NB4 (cell line): ENCODE data around the gene PTPN23.

Source experiments
- DNase-seq: peaks from one replicate; pipeline ENCODE4 v3.0.0; 2010; ENCODE audit warnings: low read depth
- H3K4me3 ChIP-seq: one replicate; pipeline ENCODE4 v1.5.1; 2011; ENCODE audit warnings: mild to moderate bottlenecking, low read depth, low read length, moderate library complexity
- MYC ChIP-seq: IDR thresholded peaks from 2 replicates; pipeline ENCODE4 v1.6.1; 2011; ENCODE audit warnings: low read depth, low read length
- POLR2A ChIP-seq: IDR thresholded peaks from 2 replicates; pipeline ENCODE4 v1.6.1; 2011; ENCODE audit warnings: mild to moderate bottlenecking; ENCODE audit not compliant: insufficient read length; ENCODE audit errors: extremely low read depth
- TF ChIP-seq, protein P1 (sequence below): IDR thresholded peaks from one replicate; pipeline ENCODE4 v1.5.1; 2012; ENCODE audit warnings: low read depth, low read length
- TF ChIP-seq, protein P2 (sequence below): IDR thresholded peaks from 2 replicates; pipeline ENCODE4 v1.6.1; 2011; ENCODE audit warnings: low read depth, low read length

PTPN23 gene

DNA sequence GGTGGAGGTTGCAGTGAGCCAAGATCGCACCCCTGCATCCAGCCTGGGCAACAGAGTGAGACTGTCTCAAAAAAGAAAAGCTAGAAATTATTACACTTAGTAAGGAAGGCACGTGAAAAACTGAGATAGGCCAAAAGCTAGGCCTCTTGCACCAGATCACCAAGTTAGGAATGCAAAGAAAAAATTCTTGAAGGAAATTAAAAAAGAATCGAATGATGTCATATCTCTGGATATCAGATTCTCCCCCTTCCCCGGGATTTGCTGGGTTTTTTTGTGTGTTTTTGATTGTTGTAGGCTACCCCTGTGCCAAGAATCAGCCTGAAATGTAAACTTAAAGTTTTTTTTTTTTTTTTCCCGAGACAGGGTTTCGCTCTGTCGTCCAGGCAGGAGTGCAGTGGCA lies 17.4 kb downstream of the PTPN23 start:
- no peak for TF ChIP-seq MYC
- TF ChIP-seq, protein P1, sequence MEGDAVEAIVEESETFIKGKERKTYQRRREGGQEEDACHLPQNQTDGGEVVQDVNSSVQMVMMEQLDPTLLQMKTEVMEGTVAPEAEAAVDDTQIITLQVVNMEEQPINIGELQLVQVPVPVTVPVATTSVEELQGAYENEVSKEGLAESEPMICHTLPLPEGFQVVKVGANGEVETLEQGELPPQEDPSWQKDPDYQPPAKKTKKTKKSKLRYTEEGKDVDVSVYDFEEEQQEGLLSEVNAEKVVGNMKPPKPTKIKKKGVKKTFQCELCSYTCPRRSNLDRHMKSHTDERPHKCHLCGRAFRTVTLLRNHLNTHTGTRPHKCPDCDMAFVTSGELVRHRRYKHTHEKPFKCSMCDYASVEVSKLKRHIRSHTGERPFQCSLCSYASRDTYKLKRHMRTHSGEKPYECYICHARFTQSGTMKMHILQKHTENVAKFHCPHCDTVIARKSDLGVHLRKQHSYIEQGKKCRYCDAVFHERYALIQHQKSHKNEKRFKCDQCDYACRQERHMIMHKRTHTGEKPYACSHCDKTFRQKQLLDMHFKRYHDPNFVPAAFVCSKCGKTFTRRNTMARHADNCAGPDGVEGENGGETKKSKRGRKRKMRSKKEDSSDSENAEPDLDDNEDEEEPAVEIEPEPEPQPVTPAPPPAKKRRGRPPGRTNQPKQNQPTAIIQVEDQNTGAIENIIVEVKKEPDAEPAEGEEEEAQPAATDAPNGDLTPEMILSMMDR: no peak
- H3K4me3 ChIP-seq: no peak overlapping the region
- no peak for DNase-seq

DNA sequence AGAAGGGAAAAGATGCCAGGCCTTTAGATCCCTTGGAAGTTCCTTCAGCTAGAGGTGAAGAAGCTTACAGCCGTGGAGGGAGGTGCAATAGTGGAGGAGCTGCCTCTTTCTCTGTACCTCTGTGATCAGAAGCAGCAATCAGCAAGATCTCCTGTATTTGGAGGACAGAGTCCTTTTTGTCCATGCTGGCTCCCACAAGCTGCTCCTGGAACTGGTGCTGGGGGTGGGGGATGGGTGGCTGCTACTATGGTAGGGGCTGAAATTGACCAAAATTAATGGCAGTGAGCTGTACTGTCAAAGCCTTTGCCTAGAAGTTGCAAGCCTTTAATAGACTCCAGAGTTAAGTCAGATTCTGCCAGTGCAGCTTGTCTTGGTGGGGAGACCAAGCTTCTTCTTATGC lies 18.2 kb downstream of the PTPN23 start:
- TF ChIP-seq POLR2A (no peak), MYC (no peak)
- TF ChIP-seq, protein P2, sequence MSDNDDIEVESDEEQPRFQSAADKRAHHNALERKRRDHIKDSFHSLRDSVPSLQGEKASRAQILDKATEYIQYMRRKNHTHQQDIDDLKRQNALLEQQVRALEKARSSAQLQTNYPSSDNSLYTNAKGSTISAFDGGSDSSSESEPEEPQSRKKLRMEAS: no peak
- TF ChIP-seq, protein P1: no peak
- H3K4me3 ChIP-seq: no peak overlapping the region
- no peak for DNase-seq

DNA sequence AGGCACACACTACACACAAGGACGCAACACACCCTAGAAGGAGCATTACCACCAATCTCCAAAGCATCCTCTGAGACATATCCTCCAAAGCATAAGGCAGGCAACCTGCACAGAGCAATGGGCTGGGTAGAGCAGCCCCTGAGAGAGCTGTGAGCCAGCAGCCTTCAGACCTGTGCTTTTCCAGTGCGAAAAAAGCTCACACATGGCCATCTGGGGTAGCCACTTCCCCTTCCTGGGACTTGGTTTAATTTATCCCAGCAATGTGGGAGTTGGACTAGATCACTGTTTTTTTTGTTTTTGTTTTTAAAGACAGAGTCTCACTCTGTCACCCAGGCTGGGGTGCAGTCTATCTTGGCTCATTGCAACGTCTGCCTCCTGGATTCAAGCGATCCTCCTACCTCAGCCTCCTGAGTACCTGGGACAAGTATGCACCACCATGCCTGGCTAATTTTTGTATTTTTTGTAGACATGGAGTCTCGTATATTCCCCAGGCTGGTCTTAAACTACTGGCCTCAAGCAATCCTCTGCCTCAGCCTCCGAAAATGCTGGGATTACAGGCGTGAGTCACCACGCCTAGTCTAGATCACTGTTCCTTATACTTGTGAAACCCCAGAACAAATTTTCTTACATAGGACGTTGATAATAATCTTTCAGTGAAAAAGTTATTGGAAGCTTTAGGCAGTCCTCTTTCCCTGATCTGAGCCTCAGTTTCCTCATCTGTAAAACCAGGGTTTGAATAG lies 18.9 kb downstream of the PTPN23 start:
- no peak for TF ChIP-seq POLR2A
- TF ChIP-seq, protein P2: no peak
- no peak for TF ChIP-seq MYC
- TF ChIP-seq, protein P1: no peak
- H3K4me3 ChIP-seq: no peak overlapping the region
- peak; percentile 51 for DNase-seq

DNA sequence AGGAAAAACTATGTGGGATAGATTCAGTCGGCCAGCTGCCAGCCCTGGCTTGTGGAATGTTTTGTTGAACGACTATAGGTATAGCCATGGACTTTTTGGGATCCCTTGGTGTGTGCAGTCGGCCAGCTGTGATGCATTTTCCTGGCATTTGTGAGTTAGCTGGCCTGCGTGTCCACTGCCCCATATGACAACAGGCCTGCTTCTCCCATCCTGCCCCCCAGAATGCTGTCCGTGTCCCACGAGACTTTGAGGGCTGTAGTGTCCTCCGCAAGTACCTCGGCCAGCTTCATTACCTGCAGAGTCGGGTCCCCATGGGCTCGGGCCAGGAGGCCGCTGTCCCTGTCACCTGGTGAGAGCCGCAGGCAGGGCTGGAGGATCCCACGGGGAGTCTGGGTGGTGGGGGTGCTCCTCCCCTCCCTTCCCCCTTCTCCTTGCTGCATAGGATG lies 23.6 kb downstream of the PTPN23 start:
- DNase-seq: no peak
- no peak for TF ChIP-seq MYC
- TF ChIP-seq, protein P1: no peak
- no peak for TF ChIP-seq POLR2A
- TF ChIP-seq, protein P2: no peak
- H3K4me3 ChIP-seq: no peak overlapping the region

DNA sequence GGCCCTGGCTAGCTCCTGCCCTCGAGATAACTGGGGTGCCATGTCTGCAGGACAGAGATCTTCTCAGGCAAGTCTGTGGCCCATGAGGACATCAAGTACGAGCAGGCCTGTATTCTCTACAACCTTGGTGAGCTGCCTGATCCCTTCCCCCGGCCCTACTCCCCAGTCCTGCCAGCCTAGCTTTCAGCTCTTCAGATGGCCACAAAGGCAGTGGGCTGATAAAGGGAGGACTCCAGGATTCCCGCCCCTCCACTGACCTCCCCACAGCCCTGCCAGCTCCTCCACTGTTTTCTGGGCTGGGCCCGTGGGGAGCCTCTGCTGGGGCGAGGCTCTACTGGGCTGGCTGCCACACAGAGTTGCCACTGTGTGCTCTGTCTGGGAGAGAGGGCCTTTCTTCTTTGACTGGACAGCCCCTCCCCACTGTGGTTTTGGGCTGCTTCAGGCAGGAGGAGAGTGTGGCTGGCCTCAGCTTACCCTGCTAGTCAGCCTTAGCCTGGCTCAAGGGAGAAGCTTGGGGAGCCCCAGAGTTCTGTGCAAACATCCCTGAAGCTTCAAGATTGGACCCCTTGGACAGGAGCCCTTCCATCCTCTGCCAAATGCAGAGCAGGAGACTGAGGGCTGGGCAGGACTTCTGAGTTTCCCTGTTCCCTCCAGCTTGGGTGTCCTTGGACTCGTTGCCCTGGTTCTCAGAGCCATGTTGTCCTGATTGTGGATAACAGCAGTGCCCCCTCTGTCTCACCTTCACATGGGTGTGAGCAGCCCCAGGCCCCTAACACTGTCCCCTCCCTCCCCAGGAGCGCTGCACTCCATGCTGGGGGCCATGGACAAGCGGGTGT lies 24.4 kb downstream of the PTPN23 start:
- DNase-seq: no peak
- no peak overlapping the region for H3K4me3 ChIP-seq
- TF ChIP-seq, protein P2: no peak
- TF ChIP-seq POLR2A: no peak
- TF ChIP-seq MYC: no peak
- TF ChIP-seq, protein P1: no peak
